RWPE2 (cell line): ENCODE measurements around the gene PDE4D.

Experiments
- ATAC-seq: fragments of 200-7000 bp; cut with Tn5 transposase; 3 replicates; pipeline ENCODE4 v1.9.1; 2021; ENCODE audit warnings: low read depth
- DNase-seq: peaks from one replicate; pipeline ENCODE4 v3.0.0-alpha.2; 2020; ENCODE audit warnings: low spot score
- H3K27ac ChIP-seq: fragments of 450-650 bp; 2 replicates; pipeline ENCODE4 v1.5.1; 2017; ENCODE audit warnings: mild to moderate bottlenecking; ENCODE audit not compliant: poor library complexity, severe bottlenecking
- H3K27me3 ChIP-seq: fragments of 250-450 bp; sonication (Bioruptor Pico); 2 replicates; pipeline ENCODE4 v1.5.1; 2021; ENCODE audit warnings: mild to moderate bottlenecking, moderate library complexity; ENCODE audit not compliant: insufficient read depth, poor library complexity, severe bottlenecking
- H3K36me3 ChIP-seq: fragments of 250-450 bp; sonication (Bioruptor Pico); 2 replicates; pipeline ENCODE4 v1.5.1; 2020; ENCODE audit warnings: low read depth, mild to moderate bottlenecking, moderate library complexity
- H3K4me1 ChIP-seq: fragments of 250-450 bp; sonication (Bioruptor Pico); 2 replicates; pipeline ENCODE4 v1.5.1; 2021; ENCODE audit warnings: mild to moderate bottlenecking, moderate library complexity; ENCODE audit not compliant: insufficient read depth, poor library complexity, severe bottlenecking
- H3K4me3 ChIP-seq: fragments of 250-450 bp; sonication (Bioruptor Pico); 2 replicates; pipeline ENCODE4 v1.5.1; 2021; ENCODE audit warnings: mild to moderate bottlenecking, moderate library complexity; ENCODE audit not compliant: severe bottlenecking
- H3K9me3 ChIP-seq: fragments of 250-450 bp; sonication (Bioruptor Pico); 2 replicates; pipeline ENCODE4 v1.5.1; 2021; ENCODE audit warnings: mild to moderate bottlenecking, moderate library complexity; ENCODE audit not compliant: severe bottlenecking
- CTCF ChIP-seq: fragments of 450-650 bp; IDR thresholded peaks from one replicate; pipeline ENCODE4 v1.5.1; 2017; ENCODE audit warnings: mild to moderate bottlenecking, moderate library complexity; ENCODE audit not compliant: poor library complexity, severe bottlenecking

PDE4D gene

DNA sequence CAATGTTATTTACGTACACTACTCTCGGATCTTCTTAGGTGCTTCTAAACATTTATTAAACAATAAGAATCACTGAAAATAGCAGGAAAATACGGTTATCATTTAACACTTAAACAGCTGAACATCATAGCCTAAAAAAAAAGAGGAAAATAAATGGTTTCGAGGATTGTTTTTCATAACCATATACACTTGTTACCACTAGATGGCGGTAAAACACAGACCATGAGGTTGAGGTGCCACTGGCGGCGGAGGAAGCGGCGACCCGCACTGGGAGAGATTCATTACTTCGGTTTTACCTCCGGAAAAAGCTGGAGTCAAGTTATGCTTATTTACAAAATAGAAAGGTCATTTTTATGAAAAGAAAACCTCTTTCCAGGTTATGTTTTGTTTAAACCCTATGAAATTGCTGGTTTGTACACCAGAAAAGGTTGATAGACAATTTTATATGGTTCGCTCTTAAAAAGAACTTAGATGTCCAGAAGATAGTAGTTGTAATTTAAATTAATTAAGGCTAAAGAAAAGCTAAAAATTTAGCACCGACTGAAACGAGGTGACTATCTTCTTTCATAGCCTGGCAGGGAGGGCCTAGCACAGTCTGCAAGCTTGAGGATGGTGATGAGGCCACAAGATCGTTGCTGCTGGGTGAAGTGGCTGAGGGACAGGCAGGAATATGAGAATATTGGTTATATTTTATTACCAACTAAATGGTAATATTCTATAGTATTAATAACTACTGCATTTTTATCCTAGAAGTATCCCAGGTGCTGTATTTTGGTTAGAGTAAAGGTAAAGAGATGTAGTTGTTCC lies 704.9 kb downstream of the PDE4D start:
- H3K27ac ChIP-seq = no peak overlapping the region
- TF ChIP-seq CTCF = peak; percentile 96
- H3K4me1 ChIP-seq = peaks cover 14% of the 10 kb centered on the region
- ATAC-seq = peak; percentile 78
- no peaks in the 10 kb centered on the region for H3K36me3 ChIP-seq
- H3K4me3 ChIP-seq = no peak overlapping the region
- H3K9me3 ChIP-seq = no peaks in the 10 kb centered on the region
- H3K27me3 ChIP-seq = no peaks in the 10 kb centered on the region
- DNase-seq = no peak

GRCh38 chr5:59187857-59188256 lies 705.7 kb downstream of the PDE4D start:
- Histone ChIP-seq H3K27me3 (no peaks in the 10 kb centered on the region), H3K4me3 (no peak overlapping the region), H3K4me1 (peaks cover 7% of the 10 kb centered on the region), H3K36me3 (no peaks in the 10 kb centered on the region), H3K27ac (no peak overlapping the region), H3K9me3 (no peaks in the 10 kb centered on the region)
- DNase-seq (no peak), ATAC-seq (no peak)
- no peak for TF ChIP-seq CTCF

- Histone ChIP-seq H3K27ac (no peak overlapping the region), H3K27me3 (no peaks in the 10 kb centered on the region), H3K36me3 (no peaks in the 10 kb centered on the region), H3K9me3 (no peaks in the 10 kb centered on the region), H3K4me1 (peaks cover 7% of the 10 kb centered on the region), H3K4me3 (no peak overlapping the region)
- no peak for ATAC-seq
- DNase-seq = no peak
- TF ChIP-seq CTCF = no peak
These were observed 706.9 kb downstream of the PDE4D start for GRCh38 chr5:59186623-59187022.

GRCh38 chr5:59185757-59186385 lies 707.7 kb downstream of the PDE4D start:
- ATAC-seq = no peak
- H3K9me3 ChIP-seq = no peaks in the 10 kb centered on the region
- DNase-seq = no peak
- H3K27me3 ChIP-seq = no peaks in the 10 kb centered on the region
- TF ChIP-seq CTCF = no peak
- peaks cover 7% of the 10 kb centered on the region for H3K4me1 ChIP-seq
- H3K36me3 ChIP-seq = no peaks in the 10 kb centered on the region
- H3K27ac ChIP-seq = no peak overlapping the region
- H3K4me3 ChIP-seq = no peak overlapping the region

DNA sequence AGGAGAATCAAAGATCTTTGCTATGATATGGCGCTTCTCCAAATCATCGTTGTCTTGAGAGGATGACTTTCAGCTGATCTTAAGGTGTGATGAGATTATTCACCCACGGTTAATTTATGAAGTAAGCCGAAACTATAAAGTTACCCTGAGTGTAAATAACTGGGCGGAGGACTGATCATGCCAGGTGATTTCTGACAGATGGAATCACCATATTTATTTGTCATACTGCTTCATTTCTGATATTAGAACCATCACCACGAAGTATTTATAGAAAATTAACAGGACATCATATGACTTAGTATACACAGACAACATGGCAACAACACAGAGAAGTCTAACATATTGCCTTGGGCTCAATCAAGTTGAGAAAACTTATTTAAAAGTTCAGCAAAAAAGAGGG lies 708.8 kb downstream of the PDE4D start:
- no peaks in the 10 kb centered on the region for H3K9me3 ChIP-seq
- ATAC-seq = no peak

More for the DNA sequence above, 708.8 kb downstream of the PDE4D start:
- H3K4me1 ChIP-seq = peaks cover 7% of the 10 kb centered on the region
- no peaks in the 10 kb centered on the region for H3K27me3 ChIP-seq
- no peak overlapping the region for H3K27ac ChIP-seq
- TF ChIP-seq CTCF = no peak
- no peak for DNase-seq
- H3K36me3 ChIP-seq = no peaks in the 10 kb centered on the region
- no peak overlapping the region for H3K4me3 ChIP-seq
